Islet of Langerhans (tissue), 1 donor: ENCODE measurements around the gene ZDHHC18.
"Not testable (repeated sequence)": the region's sequence is repeated elsewhere in the genome, so short reads cannot be mapped to it uniquely, and the experiment has no call there.

Source experiments
- FAIRE-seq: peaks from one replicate; lab custom pipeline; 2011; peaks lifted over from hg19 to GRCh38; lab: Jason Lieb, UNC

The ZDHHC18 gene

DNA sequence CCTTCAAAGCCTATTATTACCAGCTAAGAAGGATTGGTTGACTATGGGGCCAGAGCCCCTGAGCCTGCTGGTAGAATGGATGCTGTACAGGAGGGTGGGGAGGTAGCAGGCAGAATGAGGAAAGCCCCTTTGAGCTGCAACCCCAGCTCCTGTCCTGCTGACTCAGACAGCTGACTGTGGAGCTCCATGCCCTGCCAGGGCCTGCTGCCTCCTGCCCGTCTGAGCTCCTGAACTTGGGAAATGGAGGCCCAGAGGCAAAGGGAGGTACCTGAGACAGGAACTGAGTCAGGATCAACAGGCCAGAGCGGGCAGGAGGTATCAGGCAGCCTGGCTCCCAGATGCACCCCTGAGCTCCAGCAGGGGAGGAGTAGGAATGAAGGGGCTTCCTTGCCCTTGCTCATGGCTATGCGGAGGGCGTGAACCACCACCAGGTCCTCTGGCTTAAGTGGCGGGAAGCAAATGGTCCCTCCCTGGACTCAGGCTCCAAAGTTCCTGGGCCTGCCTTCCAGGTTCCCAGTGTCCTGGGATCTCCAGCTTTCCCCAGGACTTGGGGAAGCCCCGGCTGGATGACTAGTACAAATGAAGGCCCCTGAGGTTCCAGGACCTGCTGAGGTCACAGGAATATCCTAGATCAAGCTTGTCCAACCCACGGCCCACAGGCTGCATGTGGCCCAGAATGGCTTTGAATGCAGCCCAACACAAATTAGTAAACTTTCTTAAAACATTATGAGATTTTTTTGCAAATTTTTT lies 32.6 kb downstream of the ZDHHC18 start:
- FAIRE-seq, result no peak

GRCh38 chr1:26861286-26861701 lies 34.8 kb downstream of the ZDHHC18 start:
- no peak for FAIRE-seq

DNA sequence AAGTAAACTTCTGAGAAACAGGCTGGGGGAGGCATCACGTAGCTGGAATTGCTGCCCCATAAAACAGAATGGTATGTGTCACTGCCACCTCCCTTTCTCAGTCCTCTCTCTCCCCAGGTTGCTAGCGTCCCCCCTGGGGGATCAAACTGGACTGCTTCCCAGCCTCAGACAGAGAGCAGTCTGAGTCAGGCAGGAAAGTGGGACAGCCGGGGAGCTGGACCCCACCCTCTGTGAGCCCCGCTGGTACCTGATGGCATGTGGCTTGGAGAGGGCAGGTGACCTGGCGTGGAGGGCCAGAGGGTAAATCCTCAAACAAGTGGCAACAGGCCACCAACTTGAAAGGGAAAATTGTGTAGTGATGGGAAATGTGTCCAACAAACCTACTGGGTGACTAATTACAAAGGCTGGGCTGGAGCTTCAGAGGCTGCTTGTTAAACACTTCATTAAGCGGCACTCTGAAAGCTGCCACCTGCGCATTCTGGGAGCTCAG lies 35.4 kb downstream of the ZDHHC18 start:
- no peak for FAIRE-seq

- FAIRE-seq, result no peak
Measured at GRCh38 chr1:26862781-26863684, 36.5 kb downstream of the ZDHHC18 start, which contains the start of gene SFN. SFN (plus strand) TSS chr1:26863149; CDS start chr1:26863213, 64 bp downstream.

DNA sequence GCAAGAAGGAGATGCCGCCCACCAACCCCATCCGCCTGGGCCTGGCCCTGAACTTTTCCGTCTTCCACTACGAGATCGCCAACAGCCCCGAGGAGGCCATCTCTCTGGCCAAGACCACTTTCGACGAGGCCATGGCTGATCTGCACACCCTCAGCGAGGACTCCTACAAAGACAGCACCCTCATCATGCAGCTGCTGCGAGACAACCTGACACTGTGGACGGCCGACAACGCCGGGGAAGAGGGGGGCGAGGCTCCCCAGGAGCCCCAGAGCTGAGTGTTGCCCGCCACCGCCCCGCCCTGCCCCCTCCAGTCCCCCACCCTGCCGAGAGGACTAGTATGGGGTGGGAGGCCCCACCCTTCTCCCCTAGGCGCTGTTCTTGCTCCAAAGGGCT lies 37.2 kb downstream of the ZDHHC18 start:
- FAIRE-seq, result no peak

DNA sequence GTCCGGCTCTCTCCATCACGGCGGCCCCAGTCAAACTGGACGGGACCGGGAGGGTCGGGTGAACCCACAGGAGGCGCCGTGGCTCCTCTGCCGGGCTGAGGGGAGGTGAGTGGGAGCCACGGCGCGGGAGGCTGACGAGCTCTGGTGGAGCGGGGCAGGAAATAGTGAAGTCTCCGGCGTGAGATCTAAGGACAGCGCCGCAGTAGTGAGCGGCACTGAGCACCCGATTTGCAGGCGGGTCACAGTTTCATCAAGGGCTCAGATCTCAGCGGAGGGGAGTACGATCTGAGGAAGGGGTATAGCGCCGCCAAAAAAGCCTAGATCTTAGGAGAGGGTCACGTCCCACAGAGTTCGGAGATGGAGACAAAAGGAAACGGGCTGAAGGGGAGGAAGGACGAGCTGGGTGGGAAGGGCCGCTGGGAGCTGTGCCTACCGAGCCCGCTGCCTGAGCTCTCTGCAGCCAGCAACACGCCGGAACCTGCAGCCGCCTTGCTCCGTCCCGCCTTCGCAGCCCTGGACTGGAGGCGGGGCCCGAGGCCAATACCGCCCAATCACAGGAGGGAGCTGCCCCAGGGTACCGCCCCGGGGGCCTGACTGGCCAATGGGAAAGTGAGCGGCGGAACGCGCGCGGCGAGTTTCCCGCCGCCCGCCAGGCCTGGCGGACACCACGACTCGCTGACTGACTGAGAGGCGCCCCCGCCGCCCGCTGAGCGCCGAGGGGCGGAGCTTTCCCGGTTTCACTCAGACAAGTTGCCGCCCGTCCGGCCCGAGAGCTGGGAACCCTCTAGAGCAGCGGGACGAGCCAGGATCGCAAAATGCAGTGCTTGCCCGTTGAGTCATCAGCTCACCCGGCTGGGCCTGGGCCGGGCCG lies 38.4 kb downstream of the ZDHHC18 start:
- FAIRE-seq, result no peak

DNA sequence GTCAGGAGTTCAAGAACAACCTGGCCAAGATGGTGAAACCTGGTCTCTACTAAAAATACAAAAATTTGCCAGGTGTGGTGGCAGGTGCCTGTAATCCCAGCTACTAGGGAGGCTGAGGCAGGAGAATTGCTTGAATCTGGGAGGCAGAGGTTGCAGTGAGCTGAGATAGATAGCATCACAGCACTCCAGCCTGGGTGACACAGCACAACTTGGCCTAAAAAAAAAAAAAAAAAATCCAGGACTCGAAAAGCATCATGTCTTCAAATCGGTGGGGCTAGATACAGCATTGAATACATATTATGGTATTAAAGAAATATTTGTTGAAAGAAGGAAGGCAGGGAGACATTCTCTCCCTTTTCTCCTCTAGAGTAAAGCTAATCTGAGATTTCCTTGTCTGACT lies 46.6 kb downstream of the ZDHHC18 start:
- FAIRE-seq, result not testable (repeated sequence)

DNA sequence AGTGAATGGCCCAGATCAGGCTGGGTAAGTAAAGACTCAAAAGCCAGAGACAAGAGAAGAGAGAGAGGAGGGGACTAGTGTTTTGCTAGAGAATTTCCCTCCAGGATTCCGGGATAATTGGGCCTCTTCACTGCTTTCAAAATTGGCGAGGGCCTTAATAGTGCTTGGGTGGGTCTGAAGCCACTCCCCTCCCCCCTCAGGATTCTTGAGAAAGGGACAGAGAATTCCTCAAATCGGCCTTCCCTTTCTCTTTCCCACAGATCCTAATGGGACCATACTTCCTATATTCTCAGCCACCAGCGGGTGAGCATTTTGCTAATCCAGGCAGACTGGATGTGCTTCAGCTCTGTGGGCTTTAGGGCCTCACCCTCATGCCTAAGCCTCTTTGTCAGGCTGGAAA lies 48.4 kb downstream of the ZDHHC18 start:
- no peak for FAIRE-seq

- no peak for FAIRE-seq
Measured at GRCh38 chr1:26877326-26877725, 50.8 kb downstream of the ZDHHC18 start.

- FAIRE-seq, result no peak
Measured at GRCh38 chr1:26879793-26880192, 53.3 kb downstream of the ZDHHC18 start.

- not testable (repeated sequence) for FAIRE-seq
Measured at GRCh38 chr1:26881611-26882010, 55.1 kb downstream of the ZDHHC18 start.

DNA sequence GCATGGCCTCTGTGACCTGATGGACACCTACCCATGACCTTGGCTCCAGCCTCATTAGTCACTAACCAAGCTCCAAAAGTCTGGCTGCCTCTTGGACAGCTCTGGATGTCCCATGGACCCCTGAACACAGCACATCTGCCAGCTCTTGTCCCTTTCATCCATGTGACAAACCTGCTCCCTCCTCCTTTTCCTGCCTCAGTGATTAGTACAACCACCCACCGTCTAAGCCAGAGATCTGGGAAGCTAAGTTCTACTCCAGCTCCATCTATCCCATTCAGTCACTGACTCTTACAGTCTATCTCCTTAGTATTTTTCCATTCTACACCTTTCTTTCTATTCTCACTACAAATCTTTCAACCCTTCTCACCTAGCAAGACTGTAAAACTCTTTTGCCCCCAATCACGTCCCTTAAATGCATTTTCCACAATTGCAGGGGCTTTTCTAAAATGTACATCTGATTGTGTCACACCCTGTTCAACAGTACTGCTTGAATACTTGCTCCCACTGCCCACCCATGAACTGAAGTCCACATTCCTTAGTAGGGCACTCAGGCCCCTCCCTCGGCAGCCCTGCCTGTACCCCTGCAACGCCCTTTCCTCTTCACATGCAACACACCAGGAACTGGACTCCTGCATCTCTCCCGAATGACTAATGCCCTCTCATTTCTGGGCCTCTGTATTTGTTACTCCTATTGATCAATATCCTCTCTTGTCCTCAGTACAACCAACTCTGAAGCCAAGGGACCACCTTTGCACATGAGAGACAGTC lies 56.4 kb downstream of the ZDHHC18 start:
- no peak for FAIRE-seq

DNA sequence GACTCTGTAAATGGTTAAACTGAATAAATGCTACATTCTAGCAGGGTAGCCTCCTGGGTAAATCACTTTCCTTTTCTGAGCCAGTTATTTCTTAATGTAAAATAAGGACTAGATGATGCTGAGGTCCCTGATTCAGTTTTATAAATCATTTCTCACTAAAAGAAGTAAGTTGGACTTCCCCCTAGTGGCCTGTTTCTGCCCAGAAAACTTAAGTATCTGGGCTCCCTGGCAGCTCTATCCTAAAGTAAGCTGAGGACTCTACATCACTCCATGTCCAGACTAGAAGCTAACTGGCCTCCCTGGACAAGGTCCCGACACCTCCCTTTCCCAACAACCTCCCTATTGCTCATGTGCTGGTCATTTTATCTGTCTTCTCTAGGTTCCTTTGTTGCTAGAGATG lies 60.6 kb downstream of the ZDHHC18 start:
- no peak for FAIRE-seq

DNA sequence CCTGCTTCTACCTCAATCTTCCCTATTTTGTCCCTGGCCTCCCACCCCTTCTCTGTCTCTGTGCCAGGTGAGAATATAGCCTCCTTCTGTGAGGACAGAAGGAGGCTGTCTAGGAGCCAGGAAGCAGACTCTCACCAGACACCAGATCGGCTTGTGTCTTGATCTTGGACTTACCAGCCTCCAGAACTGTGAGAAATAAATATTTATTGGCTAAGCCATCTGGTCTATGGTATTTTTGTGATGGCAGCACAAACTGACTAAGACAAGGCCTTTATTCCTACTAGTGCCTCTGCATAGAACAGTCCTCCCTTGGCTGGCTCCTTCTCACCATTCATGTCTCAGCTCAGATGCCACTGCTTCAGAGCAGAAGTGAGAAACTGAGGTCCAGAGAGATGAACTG lies 61.7 kb downstream of the ZDHHC18 start:
- FAIRE-seq, result no peak

- FAIRE-seq, result no peak
Measured at GRCh38 chr1:26889551-26890466, 63.3 kb downstream of the ZDHHC18 start, which contains the start of gene GPN2. GPN2 (minus strand) TSS chr1:26890283; CDS start chr1:26890096, 187 bp downstream.

- FAIRE-seq, result no peak
Measured at GRCh38 chr1:26890467-26890796, 63.9 kb downstream of the ZDHHC18 start.

- no peak for FAIRE-seq
Measured at GRCh38 chr1:26894263-26894662, 67.8 kb downstream of the ZDHHC18 start.

DNA sequence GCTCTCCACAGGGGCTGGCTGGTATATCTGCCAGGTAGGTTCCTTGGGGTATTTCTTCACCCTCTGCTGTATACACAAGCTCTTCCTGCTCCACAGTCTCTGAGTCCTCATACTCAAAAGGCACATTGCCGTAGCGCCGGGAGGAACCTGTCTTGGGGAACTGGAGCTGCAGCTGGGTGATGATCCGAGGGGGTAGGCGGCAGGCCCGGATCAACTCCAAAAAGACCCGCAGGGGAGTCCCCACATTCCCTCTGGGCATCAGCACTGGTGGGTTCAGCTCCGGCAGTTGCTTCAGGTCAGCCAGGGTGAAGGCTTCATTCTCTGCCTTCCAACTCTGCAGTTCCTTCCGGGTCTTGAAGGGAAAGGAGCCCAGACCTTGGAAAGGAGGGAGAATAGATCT lies 70.9 kb downstream of the ZDHHC18 start:
- FAIRE-seq, result no peak

GRCh38 chr1:26900001-26900814 lies 73.7 kb downstream of the ZDHHC18 start, which contains the start of gene GPATCH3:
GPATCH3 (minus strand) TSS chr1:26900467; CDS start chr1:26900442, 25 bp downstream.
- FAIRE-seq, result peak; percentile 24
